GM12878 (cell line): ENCODE data around the gene NEK5. TPM values are rescaled to one million over a fixed set of nuclear protein-coding genes. Genes with fewer than 3 reads are reported as not detected.

Experiments
- ATAC-seq: fragments of 200-7000 bp; cut with Tn5 transposase; 3 replicates; pipeline ENCODE4 v1.9.1; 2020; ENCODE audit warnings: mild to moderate bottlenecking, moderate library complexity
- BruUV-seq: library from RNA; stranded (reverse); fragments of 400-500 nt; replicated peaks from 2 replicates; lab custom pipeline; 2021; lab: Mats Ljungman, UMichigan
- CTCF ChIA-PET: fragments of 300-600 bp; sonication (Branson Sonifier 250); formaldehyde crosslinking; extraction: SDS; loops from one replicate; lab custom pipeline; 2021; ENCODE audit warnings: inconsistent platforms; lab: Yijun Ruan, JAX
- POLR2A ChIA-PET: fragments of 350-600 bp; formaldehyde crosslinking; extraction: SDS; loops from one replicate; lab custom pipeline; 2021; ENCODE audit warnings: inconsistent platforms; lab: Charles Lee
- RAD21 ChIA-PET: fragments of 300-600 bp; sonication (Branson Sonifier 250); formaldehyde crosslinking; loops from one replicate; lab custom pipeline; 2023; ENCODE audit warnings: antibody characterized with exemption; ENCODE audit not compliant: unreplicated experiment; lab: Charles Lee
- SMC1A ChIA-PET: fragments of 300-600 bp; sonication (Branson Sonifier 250); formaldehyde crosslinking; loops from one replicate; lab custom pipeline; 2023; ENCODE audit not compliant: unreplicated experiment, uncharacterized antibody; lab: Charles Lee
- DNase-seq: peaks from one replicate; pipeline ENCODE4 v3.0.0-alpha.2; 2011; ENCODE audit warnings: low read depth, low spot score
- FAIRE-seq: peaks from 3 replicates; lab custom pipeline; 2011; peaks lifted over from hg19 to GRCh38; lab: Jason Lieb, UNC
- H2AFZ ChIP-seq: 2 replicates; pipeline ENCODE4 v1.6.0; 2011; ENCODE audit warnings: low read depth, low read length, control low read depth; ENCODE audit not compliant: control insufficient read depth
- H3K27ac ChIP-seq: 2 replicates; pipeline ENCODE4 v1.5.1; 2011; ENCODE audit warnings: control low read depth; ENCODE audit not compliant: control insufficient read depth, insufficient read depth
- H3K27me3 ChIP-seq, 2 experiments: replicated peaks in 1 of 2; 2 replicates each; pipeline versions ENCODE4 v1.6.0 to v1.6.1; 2011; ENCODE audit warnings: low read length in 1 of 2; ENCODE audit not compliant: control insufficient read depth in 2 of 2, insufficient read depth in 2 of 2
- H3K36me3 ChIP-seq, 2 experiments: 2 replicates each; pipeline ENCODE4 v1.5.1; 2011; ENCODE audit warnings: low read length in 1 of 2; ENCODE audit not compliant: control insufficient read depth in 2 of 2, insufficient read depth in 2 of 2
- H3K4me1 ChIP-seq: 2 replicates; pipeline ENCODE4 v1.6.1; 2011; ENCODE audit warnings: mild to moderate bottlenecking, low read length, moderate library complexity, mixed read lengths; ENCODE audit not compliant: control insufficient read depth, insufficient read depth
- H3K4me2 ChIP-seq: 2 replicates; pipeline ENCODE4 v1.6.0; 2011; ENCODE audit warnings: control low read depth; ENCODE audit not compliant: control insufficient read depth, insufficient read depth
- H3K4me3 ChIP-seq: fragments of 200-600 bp; sonication (generic); 2 replicates; pipeline ENCODE4 v1.5.1; 2016
- H3K79me2 ChIP-seq: 2 replicates; pipeline ENCODE4 v1.6.0; 2011; ENCODE audit warnings: low read length; ENCODE audit not compliant: control insufficient read depth, insufficient read depth
- H3K9ac ChIP-seq: 2 replicates; pipeline ENCODE4 v1.8.0; 2011; ENCODE audit warnings: low read length, control low read depth, mixed read lengths; ENCODE audit not compliant: control insufficient read depth, insufficient read depth
- H3K9me3 ChIP-seq: replicated peaks from 3 replicates; pipeline ENCODE4 v1.5.1; 2011; ENCODE audit warnings: mild to moderate bottlenecking, low read length; ENCODE audit not compliant: control insufficient read depth, insufficient read depth
- H4K20me1 ChIP-seq: 2 replicates; pipeline ENCODE4 v1.6.0; 2011; ENCODE audit not compliant: control insufficient read depth, insufficient read depth
- ATF7 ChIP-seq: fragments of 450-650 bp; IDR thresholded peaks from 2 replicates; pipeline ENCODE4 v1.6.1; 2016; ENCODE audit warnings: low read depth, mild to moderate bottlenecking
- BHLHE40 ChIP-seq, 2 experiments: fragments of 450-650 bp in 1 of 2; IDR thresholded peaks; 2 replicates each; pipeline ENCODE4 v1.6.1; 2011 to 2017; ENCODE audit warnings: low read depth in 2 of 2, borderline replicate concordance in 1 of 2, improper control_type of control experiment in 1 of 2, low read length in 1 of 2, mild to moderate bottlenecking in 1 of 2
- DPF2 ChIP-seq: fragments of 450-650 bp; IDR thresholded peaks from 2 replicates; pipeline ENCODE4 v1.6.1; 2017; ENCODE audit warnings: mild to moderate bottlenecking
- FOXK2 ChIP-seq: fragments of 450-650 bp; IDR thresholded peaks from 2 replicates; pipeline ENCODE4 v1.6.1; 2017; ENCODE audit warnings: mild to moderate bottlenecking, moderate library complexity
- IRF4 ChIP-seq: IDR thresholded peaks from 2 replicates; pipeline ENCODE4 v1.6.1; 2011; ENCODE audit warnings: low read depth, low read length
- LARP7 ChIP-seq: fragments of 450-650 bp; IDR thresholded peaks from 2 replicates; pipeline ENCODE4 v1.6.1; 2017; ENCODE audit warnings: mild to moderate bottlenecking
- NFYB ChIP-seq: IDR thresholded peaks from 2 replicates; pipeline ENCODE4 v1.6.1; 2011; ENCODE audit warnings: low read depth, mild to moderate bottlenecking, low read length, improper control_type of control experiment, moderate library complexity; ENCODE audit not compliant: insufficient read depth
- PAX8 ChIP-seq: fragments of 450-650 bp; IDR thresholded peaks from 2 replicates; pipeline ENCODE4 v1.6.1; 2017; ENCODE audit warnings: mild to moderate bottlenecking, moderate library complexity
- POU2F2 ChIP-seq: IDR thresholded peaks from 3 replicates; pipeline ENCODE4 v1.6.1; 2011; ENCODE audit warnings: low read depth, mild to moderate bottlenecking, low read length, borderline replicate concordance
- RUNX3 ChIP-seq: IDR thresholded peaks from 2 replicates; pipeline ENCODE4 v1.6.1; 2012; ENCODE audit warnings: low read length, inconsistent platforms
- WGBS: methylation state at CpG from one replicate; pipeline ENCODE4 v1.1.6; 2016; ENCODE audit warnings: low lambda C conversion rate; ENCODE audit not compliant: insufficient replicate concordance, insufficient coverage; ENCODE audit errors: missing lambda C conversion rate; 5-methylcytosine and 5-hydroxymethylcytosine counted together
- in situ Hi-C: fragments of 300-500 bp; cut with MboI; formaldehyde crosslinking; loops from 9 replicates; pipeline ENCODE4 v1.14.3; 2018; ENCODE audit warnings: mixed read lengths
- intact Hi-C: fragments of 100-400 bp; cut with micrococcal nuclease; formaldehyde crosslinking; loops from one replicate; pipeline ENCODE4 v1.14.2; 2022; ENCODE audit not compliant: unreplicated experiment
- polyA plus RNA-seq, 11 experiments: library from polyadenylated mRNA; depleted of rRNA in 4 of 11; unstranded in 6 of 11; stranded (reverse) in 5 of 11; fragments of >200 nt; fragmentation: Nextera tagmentation in 4 of 11; fragmentation: Illumina TruSeq in 1 of 11; extraction: Ambion mirVana in 4 of 11; extraction: Trizol in 1 of 11; gene quantifications; 1 replicate in 1 of 11; 2 replicates in 10 of 11; pipeline versions ENCODE4 v1.2.1 to v1.2.3, GENCODE V29; 2011 to 2016; ENCODE audit warnings: inconsistent platforms in 2 of 11, missing spikeins in 2 of 11, low read depth in 1 of 11
- total RNA-seq, 4 experiments: library from RNA; depleted of rRNA in 3 of 4; stranded (reverse); fragments of >200 nt in 3 of 4; fragmentation: Illumina TruSeq in 1 of 4; extraction: Trizol in 1 of 4; gene quantifications; 2 replicates each; pipeline versions ENCODE4 v1.2.1 to v1.2.3, GENCODE V29; 2013 to 2021
- TF ChIP-seq, protein P1 (sequence below): IDR thresholded peaks from 2 replicates; pipeline ENCODE4 v1.6.1; 2011; ENCODE audit warnings: borderline replicate concordance, low read depth, mild to moderate bottlenecking, moderate library complexity, low read length; ENCODE audit not compliant: insufficient read depth, poor library complexity, severe bottlenecking

Gene NEK5
- total and polyA plus RNA-seq, 10 of the 15 experiments (the other 5 are each of a cell fraction or from before 2014, with no cell fraction given) = 0.04 to 0.32 (median 0.20) TPM; not detected in 6

DNA sequence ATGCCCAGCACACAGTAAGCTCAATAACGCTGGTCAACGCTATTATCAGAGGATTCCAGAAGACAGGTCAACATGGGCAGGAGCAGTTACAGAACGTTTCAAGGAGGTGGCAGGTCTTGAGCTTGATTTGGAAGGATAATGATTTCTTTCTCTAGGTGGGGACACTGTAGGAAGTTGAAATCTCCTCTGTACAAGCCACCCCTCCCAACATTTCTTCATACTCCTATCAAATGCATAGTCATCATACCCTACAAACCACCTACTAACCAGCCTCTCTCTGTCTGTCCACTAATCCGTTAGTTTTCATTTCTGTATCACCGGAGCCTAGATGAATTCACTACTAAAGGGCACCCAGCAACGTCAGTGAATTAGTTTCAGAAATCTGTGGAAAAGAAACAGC, 118.9 kb downstream of the NEK5 start:
- WGBS = 49% methylated on average over 6 of the region's 6 CpGs
- no peaks in the 10 kb centered on the region for H4K20me1 ChIP-seq
- no peak overlapping the region for H2AFZ ChIP-seq
- H3K4me2 ChIP-seq = no peak overlapping the region
- FAIRE-seq (no peak), DNase-seq (no peak), ATAC-seq (no peak)
- intact Hi-C loops = loop anchor here (5.0 kb wide), 2 partner anchors 182 to 442 kb away; partner anchors contain the start of gene VPS36
- no peak overlapping the region for H3K27ac ChIP-seq
- no peaks in the 10 kb centered on the region for H3K36me3 ChIP-seq
- peaks cover 2 to 13% of the 10 kb centered on the region in 2 experiments; a peak in 3 of 4 replicates for H3K27me3 ChIP-seq
- H3K4me1 ChIP-seq = no peaks in the 10 kb centered on the region; the same call in 1 of the 2 replicates
- no peak overlapping the region for H3K4me3 ChIP-seq
- CTCF ChIA-PET = no interaction called here
- TF ChIP-seq RUNX3 = no peak
- TF ChIP-seq BHLHE40 (IDR thresholded peaks at IDR 0.05; ENCODE audit: borderline replicate concordance in 1 of 2, low read depth in 2 of 2, low read length in 1 of 2) = no peak
- TF ChIP-seq ATF7 = no peak
- TF ChIP-seq FOXK2 = no peak
- no peak for TF ChIP-seq IRF4
- RAD21 ChIA-PET = no interaction called here
- in situ Hi-C loops = loop anchor here (10.0 kb wide), 1 partner anchor 445 kb away; the partner anchor contains the start of genes CKAP2 and VPS36
- H3K79me2 ChIP-seq = peaks cover 23% of the 10 kb centered on the region
- H3K9me3 ChIP-seq = no peaks in the 10 kb centered on the region; the same call in 2 of the 3 replicates
- POLR2A ChIA-PET = no interaction called here
- no TSS peak for BruUV-seq
- SMC1A ChIA-PET = no interaction called here
- H3K9ac ChIP-seq = no peak overlapping the region

GRCh38 chr13:52006523-52007245, 122.2 kb downstream of the NEK5 start:
- in situ Hi-C loops = no loop called here

More at GRCh38 chr13:52006523-52007245, 122.2 kb downstream of the NEK5 start:
- Histone ChIP-seq H3K79me2 (no peaks in the 10 kb centered on the region), H3K27ac (no peak overlapping the region), H3K27me3 (peaks cover 2 to 13% of the 10 kb centered on the region in 2 experiments; a peak in 3 of 4 replicates), H4K20me1 (no peaks in the 10 kb centered on the region), H2AFZ (no peak overlapping the region), H3K36me3 (no peaks in the 10 kb centered on the region), H3K4me3 (no peak overlapping the region), H3K4me2 (no peak overlapping the region), H3K9me3 (no peaks in the 10 kb centered on the region), H3K9ac (no peak overlapping the region), H3K4me1 (no peaks in the 10 kb centered on the region; the same call in 1 of the 2 replicates)
- WGBS = 33% methylated on average over 8 of the region's 8 CpGs
- ChIA-PET RAD21 (no interaction called here), SMC1A (no interaction called here), CTCF (no interaction called here), POLR2A (no interaction called here)
- DNase-seq = no peak
- no peak for ATAC-seq
- TF ChIP-seq NFYB (no peak), POU2F2 (no peak), PAX8 (no peak), LARP7 (no peak), DPF2 (no peak)
- TF ChIP-seq, protein P1, sequence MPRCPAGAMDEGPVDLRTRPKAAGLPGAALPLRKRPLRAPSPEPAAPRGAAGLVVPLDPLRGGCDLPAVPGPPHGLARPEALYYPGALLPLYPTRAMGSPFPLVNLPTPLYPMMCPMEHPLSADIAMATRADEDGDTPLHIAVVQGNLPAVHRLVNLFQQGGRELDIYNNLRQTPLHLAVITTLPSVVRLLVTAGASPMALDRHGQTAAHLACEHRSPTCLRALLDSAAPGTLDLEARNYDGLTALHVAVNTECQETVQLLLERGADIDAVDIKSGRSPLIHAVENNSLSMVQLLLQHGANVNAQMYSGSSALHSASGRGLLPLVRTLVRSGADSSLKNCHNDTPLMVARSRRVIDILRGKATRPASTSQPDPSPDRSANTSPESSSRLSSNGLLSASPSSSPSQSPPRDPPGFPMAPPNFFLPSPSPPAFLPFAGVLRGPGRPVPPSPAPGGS = no peak
- intact Hi-C loops = no loop called here
- no TSS peak for BruUV-seq
- no peak for FAIRE-seq
